Stimulated activated CD4-positive, alpha-beta T cell treated with anti-CD3 and anti-CD28 coated beads, Interleukin-2, amount 100 ng/mL, for 4 hours (primary cell): ENCODE data around the gene TRIOBP.

Source experiments
- DNase-seq: peaks from one replicate; pipeline ENCODE4 v3.0.0-alpha.2; 2020; ENCODE audit warnings: low read depth

Gene TRIOBP

DNA sequence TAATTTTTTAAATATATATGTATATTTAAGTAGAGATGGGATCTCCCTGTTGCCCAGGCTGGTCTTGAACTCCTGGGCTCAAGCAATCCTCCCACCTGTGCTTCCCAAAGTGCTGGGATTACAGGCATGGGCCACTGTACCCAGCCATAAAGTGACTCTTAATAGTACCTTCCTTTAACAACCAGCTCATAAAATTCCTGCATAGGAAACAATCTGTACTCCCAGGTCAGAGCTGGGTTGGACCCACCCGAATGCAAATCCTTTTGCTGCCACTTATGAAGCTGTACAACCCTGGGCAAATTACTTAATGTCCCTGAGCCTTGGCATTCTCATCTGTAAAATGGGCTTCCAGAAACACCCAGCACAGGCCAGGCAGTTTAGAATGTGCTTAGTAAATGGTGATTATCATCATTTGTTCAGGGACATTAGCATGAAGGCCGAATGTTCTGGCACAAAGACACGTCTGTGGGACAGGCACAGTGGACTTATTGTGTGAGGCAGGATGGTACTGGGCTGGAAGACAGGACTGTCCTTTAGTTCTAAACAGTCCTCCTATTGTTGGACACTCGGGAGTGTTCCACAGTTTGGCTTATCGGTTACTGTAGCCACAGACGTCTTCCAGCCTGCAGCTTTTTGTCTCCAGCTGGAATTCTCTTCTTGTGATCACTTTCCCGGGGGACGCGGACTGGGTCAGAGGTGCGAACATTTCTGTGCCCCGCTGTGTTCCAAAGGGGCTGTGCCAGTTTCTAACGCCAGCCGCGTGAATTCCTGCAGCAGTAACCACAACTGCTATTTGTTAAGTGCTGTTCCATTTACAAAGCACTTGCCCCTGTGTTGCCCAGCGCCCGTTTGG is 32.4 kb upstream of the TRIOBP start:
- no peak for DNase-seq

DNA sequence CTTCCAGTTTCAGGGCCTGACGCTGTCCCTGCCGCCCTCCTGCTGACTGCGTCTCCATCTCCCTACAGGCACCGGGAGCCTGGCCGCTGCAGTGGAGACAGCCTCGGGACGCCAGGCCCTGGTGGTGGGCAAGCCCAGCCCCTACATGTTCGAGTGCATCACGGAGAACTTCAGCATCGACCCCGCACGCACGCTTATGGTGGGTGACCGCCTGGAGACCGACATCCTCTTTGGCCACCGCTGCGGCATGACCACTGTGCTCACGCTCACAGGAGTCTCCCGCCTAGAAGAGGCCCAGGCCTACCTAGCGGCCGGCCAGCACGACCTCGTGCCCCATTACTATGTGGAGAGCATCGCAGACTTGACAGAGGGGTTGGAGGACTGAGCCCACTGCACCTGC is 31.4 kb upstream of the TRIOBP start:
- DNase-seq = no peak

DNA sequence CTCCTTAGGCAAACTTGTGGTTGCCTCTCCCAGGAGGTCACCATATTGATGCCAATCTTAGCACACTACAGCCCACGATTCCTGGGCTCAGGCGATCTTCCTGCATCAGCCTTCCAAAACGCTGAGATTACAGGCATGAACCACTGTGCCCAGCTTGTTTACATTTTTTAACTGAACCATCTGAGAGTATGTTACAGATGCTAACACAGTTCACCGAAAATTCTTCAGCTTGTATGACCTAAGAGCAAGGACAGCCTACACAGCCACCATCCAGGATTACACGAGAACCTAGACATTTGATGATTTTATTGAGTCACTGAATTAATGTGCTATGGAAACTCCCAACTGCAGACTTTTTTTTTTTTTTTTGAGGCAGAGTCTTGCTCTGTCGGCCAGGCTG is 27.3 kb upstream of the TRIOBP start:
- no peak for DNase-seq

DNA sequence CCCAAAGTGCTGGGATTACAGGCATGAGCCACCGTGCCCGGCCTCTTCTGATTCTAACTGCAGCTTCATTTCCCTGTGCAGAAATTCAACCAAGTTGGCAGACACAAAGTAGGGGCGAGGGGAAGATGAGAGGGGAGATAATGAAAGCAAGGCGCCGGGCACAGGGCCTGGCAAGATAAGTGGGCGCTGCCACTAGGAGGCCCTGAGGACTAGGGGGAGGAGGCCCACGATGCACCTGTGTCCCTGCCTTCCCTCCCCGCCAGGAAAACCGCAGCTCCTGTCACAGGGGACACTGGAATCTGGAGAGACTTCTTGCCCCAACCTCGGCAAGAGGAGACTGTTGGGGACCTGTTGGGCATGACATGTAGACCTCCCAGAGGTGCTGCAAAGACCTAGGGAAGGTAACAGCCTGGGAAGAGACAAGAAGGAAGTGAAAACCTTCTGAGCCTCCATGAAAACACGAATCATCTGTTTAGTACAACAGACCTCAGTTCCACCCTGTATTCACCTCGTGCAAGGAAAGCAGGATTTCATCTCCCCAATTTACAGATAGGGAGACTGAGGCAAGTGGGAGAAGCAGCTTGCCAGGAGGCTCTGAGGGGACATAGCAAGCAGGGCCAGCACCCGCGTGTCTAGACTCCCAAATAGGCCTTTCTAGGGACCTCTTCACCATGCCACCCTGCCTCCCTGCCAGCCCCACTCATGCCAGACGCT is 24.5 kb upstream of the TRIOBP start:
- DNase-seq = no peak

DNA sequence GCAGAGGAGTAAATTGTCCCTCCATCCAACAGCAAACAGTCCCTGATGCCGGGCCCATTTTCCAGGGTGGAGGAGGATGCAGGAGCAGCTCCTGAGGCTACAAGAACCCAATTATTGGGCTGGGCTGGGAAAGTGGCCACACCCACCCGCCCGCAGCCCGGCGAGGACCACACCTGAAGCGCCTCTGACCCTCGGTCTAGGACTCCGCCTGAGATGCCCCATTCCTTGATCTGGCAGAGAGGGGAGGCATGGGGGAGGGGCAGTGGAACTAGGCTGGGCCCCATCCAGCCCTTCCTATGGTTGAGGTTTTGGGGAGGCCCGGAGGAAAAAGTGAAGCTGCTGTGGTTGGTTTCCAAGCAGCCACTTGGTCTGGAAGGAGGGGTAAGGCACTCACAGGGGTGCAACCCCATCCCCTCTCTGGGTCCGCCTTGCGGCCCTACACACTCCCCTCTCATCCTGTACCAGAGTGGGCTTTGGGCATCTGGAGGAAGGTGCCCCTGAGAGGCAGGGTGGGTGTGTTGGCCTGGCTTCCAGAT is 23.9 kb upstream of the TRIOBP start:
- DNase-seq = no peak

DNA sequence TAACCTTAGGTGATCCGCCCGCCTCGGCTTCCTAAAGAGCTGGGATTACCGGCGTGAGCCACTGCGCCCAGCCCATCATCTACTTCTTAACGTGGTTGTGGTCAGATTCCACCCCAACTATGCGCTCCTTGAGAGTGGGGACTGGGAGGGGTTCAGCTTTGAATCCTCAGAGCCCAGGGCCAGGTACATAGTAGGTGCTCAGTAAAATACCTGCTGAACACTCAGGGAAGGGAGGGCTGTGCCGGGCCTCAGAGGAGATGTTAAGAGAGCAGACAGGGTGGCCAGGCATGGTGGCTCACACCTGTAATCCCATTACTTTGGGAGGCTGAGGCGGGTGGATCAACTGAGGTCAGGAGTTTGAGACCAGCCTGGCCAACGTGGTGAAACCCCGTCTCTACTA is 22.6 kb upstream of the TRIOBP start:
- no peak for DNase-seq

DNA sequence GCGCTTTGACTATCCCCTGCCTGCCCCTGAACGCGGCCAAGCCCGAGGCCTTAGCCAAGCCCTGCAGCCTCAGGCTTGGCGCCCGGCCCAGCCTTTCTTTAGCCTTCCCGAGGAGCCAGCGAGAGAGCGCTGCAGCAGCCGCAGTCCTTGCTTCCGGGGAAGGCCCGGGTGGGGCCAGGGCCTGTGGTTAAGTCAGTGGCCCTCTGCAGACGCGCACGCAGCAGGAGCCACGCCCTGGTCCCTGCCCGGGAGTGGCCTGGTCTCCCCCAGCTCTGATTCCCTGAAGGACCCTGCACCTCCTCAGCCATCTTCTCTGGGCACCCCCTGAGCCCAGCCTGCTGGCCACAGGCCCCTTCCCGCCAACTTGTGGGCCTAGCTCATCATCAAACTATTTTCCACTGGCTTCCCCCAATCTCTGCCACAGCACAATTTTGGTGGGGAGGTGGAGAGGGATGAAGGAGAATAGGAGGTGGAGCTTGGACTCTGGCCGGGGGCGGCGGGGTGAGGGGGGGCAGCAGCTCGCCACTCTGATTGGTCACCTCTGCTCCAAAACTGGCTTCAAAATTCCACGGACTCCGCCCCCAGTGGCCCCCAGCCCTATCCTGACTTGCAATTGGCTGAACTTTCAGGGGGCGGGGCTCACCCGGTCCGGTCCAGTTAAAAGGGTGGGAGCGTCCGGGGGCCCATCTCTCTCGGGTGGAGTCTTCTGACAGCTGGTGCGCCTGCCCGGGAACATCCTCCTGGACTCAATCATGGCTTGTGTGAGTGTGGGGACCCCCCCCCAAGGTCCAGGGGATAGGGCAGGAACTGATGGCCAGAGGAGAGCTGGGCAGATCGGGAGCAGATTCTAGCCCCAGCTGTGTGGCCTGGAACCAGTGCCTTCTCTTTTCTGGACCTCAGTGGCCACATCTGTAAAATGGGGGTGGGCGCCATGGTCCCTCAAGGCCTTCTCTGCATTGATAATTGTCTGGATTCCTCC is 21.6 kb upstream of the TRIOBP start, which contains the start of gene LGALS1:
Gene LGALS1 (plus strand): TSS at position 686 of the 979 bp plus-strand sequence. CDS start 67 bp downstream, at position 753.
- DNase-seq = no peak

DNA sequence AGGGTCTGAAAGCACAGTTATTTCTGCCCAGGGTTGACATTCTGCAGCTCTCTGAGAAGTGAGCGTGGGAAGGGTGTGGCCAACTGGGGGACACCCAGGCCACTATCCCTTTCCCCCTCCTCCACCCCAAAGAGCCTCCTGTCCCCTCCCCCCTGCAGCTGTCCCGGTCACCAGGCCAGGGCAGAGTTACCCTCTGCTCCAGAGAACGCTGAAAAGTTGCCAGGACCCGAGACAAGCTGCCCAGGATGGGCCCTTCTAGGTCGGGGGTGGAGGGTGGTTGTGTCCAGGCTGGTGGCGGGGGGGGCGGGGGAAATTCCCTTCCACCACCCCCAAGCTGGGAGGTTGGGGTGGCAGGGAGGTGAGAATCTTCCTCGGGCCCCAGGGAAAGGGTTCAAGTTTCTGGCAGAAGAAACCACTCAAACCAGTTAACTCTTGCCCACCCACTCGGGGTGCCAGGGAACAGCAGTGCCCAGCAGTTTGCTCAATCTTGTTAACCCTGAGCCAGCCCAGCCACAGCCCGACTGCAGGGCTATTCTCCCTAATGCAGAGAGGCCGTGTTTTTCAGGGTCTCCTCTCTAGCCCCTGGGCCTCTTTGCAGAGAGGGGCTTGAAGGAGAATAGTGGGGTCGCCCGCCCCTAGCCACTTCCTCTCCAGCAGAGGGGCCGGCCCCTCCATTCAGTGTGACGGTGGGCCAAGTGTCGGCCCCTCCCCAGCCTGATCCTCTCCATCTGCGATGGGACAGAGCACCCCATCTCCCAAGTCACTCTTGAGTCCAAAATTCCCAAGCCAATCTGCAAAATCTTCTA is 20.7 kb upstream of the TRIOBP start:
- DNase-seq = no peak

DNA sequence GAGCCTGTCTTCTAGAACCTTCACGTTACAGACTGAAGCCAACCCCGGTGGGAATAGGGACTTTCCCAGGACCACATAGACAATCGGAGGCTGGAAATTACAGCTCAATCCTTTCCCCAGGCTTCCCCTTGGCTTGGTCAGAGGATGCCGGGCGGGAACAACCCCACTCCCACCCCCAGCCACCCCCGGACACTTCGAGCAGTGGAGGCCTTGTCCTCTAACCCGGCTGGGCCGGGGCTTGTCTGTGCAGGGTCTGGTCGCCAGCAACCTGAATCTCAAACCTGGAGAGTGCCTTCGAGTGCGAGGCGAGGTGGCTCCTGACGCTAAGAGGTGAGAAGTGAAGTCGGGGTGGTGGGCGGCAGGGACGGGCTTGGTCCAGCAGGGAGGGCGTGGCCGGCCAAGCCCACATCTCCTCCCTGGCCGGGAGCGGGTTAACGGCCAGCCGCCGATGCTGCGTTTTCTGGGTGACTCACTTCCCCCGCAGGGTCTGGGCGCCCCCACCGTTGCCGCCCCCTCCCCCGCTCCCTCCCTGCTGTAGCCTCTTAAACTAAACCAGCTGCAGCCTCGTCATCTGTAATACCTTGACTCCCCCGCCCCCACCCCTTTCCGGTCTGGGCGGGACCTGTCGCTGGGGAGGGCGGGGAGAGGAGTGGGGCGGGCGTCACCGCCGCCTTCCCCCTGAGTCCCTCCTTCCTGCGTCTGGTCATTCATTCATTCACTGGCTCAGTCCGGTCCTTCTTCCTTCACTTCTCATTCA is 19.9 kb upstream of the TRIOBP start:
- DNase-seq = peak; percentile 94

DNA sequence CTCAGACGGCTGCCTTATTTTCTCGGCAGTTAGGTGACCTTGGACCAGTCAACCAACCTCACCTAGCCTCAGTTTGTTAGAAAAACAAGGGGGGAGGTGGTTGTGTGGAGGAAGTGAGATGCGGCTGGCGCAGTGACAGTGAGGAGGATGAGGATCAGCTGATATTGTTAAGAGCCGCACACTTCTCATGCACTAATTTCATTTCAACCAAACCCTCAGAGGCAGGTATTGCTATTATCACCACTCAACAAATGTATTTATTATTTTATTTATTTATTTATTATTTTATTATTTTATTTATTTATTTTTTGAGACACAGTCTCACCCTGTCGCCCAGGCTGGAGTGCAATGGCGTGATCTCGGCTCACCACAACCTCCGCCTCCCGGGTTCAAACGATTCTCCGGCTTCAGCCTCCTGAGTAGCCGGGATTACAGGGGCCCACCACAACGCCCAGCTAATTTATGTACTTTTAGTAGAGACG is 19.3 kb upstream of the TRIOBP start:
- DNase-seq = no peak

DNA sequence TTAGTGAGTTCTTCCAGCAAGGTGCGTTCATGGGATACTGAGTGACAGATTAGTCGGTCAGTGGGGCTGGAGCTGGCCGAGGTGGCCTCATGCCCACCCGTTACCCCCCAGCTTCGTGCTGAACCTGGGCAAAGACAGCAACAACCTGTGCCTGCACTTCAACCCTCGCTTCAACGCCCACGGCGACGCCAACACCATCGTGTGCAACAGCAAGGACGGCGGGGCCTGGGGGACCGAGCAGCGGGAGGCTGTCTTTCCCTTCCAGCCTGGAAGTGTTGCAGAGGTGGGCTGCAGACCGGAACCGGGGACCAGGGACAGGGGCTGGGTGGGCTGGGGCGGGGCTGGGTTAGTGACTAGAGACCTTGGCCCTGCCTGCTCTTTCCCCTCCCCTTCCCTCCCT is 18.5 kb upstream of the TRIOBP start:
- no peak for DNase-seq

DNA sequence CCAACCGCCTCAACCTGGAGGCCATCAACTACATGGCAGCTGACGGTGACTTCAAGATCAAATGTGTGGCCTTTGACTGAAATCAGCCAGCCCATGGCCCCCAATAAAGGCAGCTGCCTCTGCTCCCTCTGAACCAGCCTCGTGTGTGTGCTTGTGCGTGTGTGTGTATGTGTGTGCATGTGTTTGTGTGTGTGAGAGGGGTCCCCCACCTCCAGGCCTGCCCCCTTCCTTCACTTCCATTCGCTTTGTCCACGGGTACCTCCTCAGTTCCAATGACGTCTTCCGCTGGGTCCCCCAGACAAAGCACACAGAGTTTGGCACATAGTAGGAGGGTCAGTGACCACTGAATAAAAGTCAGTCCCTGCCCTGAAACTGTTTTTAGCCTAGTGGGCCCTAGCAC is 17.2 kb upstream of the TRIOBP start:
- DNase-seq = no peak

DNA sequence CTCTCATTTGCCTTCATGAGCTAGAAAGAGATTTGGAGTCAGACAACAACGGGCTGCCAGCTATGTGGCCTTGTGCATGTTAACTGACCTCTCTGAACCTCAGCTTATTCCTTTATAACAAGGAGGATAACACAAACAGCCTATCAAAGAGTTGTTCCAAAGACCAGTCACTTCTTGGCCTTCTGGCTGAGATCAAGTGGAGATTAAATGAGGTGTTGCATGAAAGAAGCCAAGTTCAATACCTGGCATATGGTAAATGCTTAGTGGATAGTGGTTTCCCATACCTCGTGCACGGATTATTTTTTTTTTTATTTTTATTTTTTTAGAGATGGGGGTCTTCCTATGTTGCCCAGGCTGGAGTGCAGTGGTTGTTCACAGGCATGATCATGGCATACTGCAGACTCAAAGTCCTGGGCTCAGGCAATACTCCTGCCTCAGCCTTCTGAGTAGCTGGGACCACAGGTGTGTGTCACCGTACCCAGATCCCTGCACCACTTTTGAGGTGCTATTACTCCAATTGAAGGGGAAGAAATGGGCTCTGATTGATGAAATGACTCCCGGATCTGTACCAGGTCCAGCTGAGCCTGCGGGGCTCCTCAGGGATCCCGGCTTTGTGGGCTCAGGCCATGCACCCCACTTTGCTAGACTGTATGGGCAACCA is 16.5 kb upstream of the TRIOBP start:
- DNase-seq = no peak

DNA sequence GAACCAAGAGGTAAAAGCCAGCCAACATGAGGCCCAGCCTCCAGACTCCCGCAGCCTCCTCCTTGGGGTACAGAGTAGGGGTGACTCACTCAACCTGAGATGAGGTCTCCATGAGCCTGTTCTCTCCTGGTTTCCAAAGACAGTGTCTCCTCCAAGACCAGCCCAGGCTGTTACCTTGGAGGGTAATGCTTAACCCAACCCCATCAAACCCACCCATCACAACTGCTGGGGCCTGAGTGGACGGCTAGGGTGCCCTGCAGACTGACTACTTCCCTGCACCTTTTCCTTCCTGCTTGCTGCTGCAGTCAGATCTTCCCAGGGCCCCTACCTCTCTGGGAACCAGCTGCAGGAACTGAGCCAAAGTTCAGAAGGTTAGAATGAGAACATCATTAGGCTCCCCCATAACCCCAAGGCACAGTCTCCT is 15.8 kb upstream of the TRIOBP start:
- DNase-seq = no peak

DNA sequence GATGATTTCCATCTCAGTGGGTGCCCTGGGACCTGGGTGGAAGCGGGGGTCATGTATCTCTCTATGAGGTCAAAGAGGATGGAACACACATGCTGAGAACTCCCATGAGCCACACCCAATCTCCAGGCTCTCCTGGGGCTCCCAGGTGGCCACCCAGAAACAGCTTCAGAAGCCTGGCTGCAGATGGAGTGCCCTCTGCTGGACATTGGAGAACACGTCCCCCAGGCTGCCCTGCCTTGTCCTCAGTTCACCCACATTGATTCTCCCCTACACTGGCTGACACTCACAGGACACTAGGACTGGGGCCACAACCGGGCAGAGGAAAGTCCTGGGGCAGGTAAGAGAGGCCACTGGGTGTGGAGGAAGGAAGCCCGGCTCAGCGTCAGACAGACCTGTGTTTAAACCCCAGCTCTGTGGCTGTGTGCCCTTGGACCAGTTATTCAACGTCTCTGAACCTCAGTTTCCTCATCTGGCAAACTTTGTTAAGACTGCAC is 15.2 kb upstream of the TRIOBP start:
- DNase-seq = peak; percentile 65

DNA sequence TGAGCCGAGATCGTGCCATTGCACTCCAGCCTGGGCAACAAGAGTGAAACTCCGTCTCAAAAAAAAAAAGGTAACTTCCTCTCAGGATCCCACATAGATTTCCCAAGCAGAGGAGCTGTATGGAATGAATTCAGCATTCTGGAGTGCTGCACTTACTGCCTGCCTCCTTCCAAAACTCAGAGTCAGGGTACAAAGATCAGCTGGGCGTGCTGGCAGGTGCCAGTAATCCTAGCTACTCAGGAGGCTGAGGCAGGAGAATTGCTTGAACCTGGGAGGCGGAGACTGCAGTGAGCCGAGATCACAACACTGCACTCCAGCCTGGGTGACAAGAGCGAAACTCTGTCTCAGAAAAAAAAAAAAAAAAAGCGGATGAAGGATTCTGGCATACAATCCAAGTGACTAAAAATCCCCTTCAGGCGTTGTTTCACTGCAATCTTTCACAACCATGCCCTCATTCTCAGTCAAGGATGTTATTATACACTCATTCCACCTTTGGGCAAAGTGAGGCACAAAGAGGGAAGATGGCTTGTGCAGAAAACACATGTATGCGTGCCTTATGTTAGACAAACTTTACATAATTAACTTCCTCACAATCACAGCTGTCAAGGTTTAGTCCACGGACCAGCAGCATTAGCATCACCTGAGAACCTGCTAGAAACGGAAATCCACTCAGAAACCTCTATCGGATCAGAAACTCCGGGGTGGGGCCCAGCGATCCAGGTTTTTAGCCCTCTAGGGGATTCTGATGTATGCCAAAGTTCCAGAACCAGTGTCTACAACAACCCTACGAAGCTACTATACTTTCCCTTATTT is 11.8 kb upstream of the TRIOBP start:
- DNase-seq = no peak

DNA sequence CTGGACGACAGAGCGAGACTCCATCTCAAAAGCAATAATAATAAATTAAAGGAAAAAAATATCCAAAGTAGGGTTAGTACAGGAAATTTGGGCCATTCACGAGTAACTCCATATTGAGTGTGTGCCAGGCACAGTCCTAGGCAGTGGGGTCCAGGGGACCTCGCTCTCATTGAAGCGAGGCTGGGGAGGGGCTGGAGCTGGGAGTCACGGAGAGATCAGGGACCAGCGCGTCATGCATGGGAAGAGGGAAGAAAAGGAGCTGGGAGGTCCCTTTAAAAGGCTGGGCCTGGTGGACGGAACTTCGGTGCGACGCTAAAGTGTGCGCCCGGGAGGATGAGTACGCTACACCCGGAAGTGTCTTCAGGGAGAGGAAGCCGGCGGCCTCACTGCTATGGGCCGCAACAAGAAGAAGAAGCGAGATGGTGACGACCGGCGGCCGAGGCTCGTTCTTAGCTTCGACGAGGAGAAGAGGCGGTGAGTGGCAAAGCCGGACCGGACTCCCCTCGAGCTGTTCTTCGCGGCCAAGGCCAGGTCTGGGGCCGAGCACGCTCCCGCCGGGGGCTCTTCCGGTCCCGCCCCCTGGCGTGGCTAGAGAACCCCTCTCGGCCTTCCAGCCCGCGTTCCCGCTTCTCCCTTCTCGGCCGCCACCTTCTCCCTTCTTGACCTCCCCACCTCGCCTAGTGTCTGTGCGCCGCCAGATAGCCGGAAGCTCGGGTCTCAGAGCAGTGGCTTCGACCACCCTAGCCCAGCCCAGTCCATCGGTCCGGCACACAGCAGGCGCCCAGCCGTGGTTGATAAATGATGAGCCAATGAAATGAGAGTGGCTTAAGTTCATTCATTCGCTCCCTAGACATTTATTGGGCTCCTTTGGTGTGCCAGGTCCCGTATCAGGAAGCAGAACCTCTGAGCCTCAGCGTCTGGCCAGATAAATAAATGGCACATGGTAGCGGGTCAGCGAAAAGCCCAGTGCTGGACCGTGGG is 10.6 kb upstream of the TRIOBP start, which contains the start of gene NOL12:
Gene NOL12 (plus strand): TSS at position 342 of the 981 bp plus-strand sequence. CDS start 50 bp downstream, at position 392.
- peak; percentile 63 for DNase-seq
